Measurements from ENCODE around the gene ADORA1. TPM values are rescaled to one million over a fixed set of nuclear protein-coding genes. Genes with fewer than 3 reads are reported as not detected.

The ADORA1 gene
- polyA plus RNA-seq, 3 donors = 0.13 to 1.1 TPM; not detected in 1

GRCh38 chr1:203200916-203201315 lies 73.4 kb downstream of the ADORA1 start:
- peaks cover 67% of the 10 kb centered on the region for H3K4me1 Mint-ChIP-seq
- H3K9ac ChIP-seq (ENCODE audit: insufficient read depth, low read length, poor library complexity, severe bottlenecking) = no peak overlapping the region
- 0% methylated on average over 1 of the region's 1 CpG for WGBS (ENCODE audit: insufficient coverage)
- H3K9me3 ChIP-seq (replicated peaks in 1 of 2; ENCODE audit: control insufficient read depth in 1 of 2, insufficient read depth in 1 of 2, low read length in 2 of 2) = peaks cover 0 to 3% of the 10 kb centered on the region in 2 donors
- no peak for TF ChIP-seq CTCF (IDR thresholded peaks at IDR 0.05)
- peaks cover 47 to 48% of the 10 kb centered on the region in 2 donors for H3K4me1 ChIP-seq (ENCODE audit: control insufficient read depth in 1 of 2, insufficient read depth in 2 of 2, low read length in 2 of 2)
- H3K4me3 Mint-ChIP-seq = peak overlapping the region in 1 of 2 donors; percentile 57
- peaks cover 2 to 6% (median 5%) of the 10 kb centered on the region in 3 donors for H3K27me3 Mint-ChIP-seq (ENCODE audit: low read depth in 3 of 3)
- no peak for DNase-seq
- H3K4me3 ChIP-seq (replicated peaks in 1 of 3; ENCODE audit: low read depth in 2 of 3, low read length in 3 of 3) = no peak overlapping the region
- intact Hi-C loops (cut with micrococcal nuclease) = no loop called here
- H3K36me3 Mint-ChIP-seq = peaks cover 0 to 10% of the 10 kb centered on the region in 2 donors
- H3K9me3 Mint-ChIP-seq = peaks cover 0 to 9% (median 3%) of the 10 kb centered on the region in 7 donors
- no peak overlapping the region for H2AFZ ChIP-seq (ENCODE audit: insufficient read depth, low read depth, low read length, poor library complexity, severe bottlenecking)
- H3K79me2 ChIP-seq (ENCODE audit: insufficient read depth, low read length) = no peaks in the 10 kb centered on the region
- no peaks in the 10 kb centered on the region for H3K27me3 ChIP-seq (ENCODE audit: control insufficient read depth in 2 of 2, insufficient read depth in 2 of 2, low read length in 2 of 2)
- no peak overlapping the region for H3K27ac ChIP-seq (ENCODE audit: low read depth in 1 of 2, low read length in 2 of 2)
- H4K20me1 ChIP-seq (ENCODE audit: insufficient read depth, low read length) = no peaks in the 10 kb centered on the region
- peak overlapping the region in 6 of 7 donors; percentile 33 to 84 (median 57) for H3K27ac Mint-ChIP-seq
- H3K4me2 ChIP-seq (replicated peaks; ENCODE audit: extremely low read depth, low read length, poor library complexity, severe bottlenecking) = peak overlapping the region; percentile 6
- no peaks in the 10 kb centered on the region for H3K36me3 ChIP-seq (replicated peaks in 1 of 2; ENCODE audit: control insufficient read depth in 1 of 2, insufficient read depth in 2 of 2, low read length in 2 of 2)

- Histone ChIP-seq H3K36me3 (replicated peaks in 1 of 2; ENCODE audit: control insufficient read depth in 1 of 2, insufficient read depth in 2 of 2, low read length in 2 of 2) (no peaks in the 10 kb centered on the region), H3K27me3 (ENCODE audit: control insufficient read depth in 2 of 2, insufficient read depth in 2 of 2, low read length in 2 of 2) (no peaks in the 10 kb centered on the region), H3K9me3 (replicated peaks in 1 of 2; ENCODE audit: control insufficient read depth in 1 of 2, insufficient read depth in 1 of 2, low read length in 2 of 2) (peaks cover 0 to 3% of the 10 kb centered on the region in 2 donors), H3K4me2 (replicated peaks; ENCODE audit: extremely low read depth, low read length, poor library complexity, severe bottlenecking) (no peak overlapping the region), H3K79me2 (ENCODE audit: insufficient read depth, low read length) (no peaks in the 10 kb centered on the region), H3K27ac (ENCODE audit: low read depth in 1 of 2, low read length in 2 of 2) (no peak overlapping the region), H3K9ac (ENCODE audit: insufficient read depth, low read length, poor library complexity, severe bottlenecking) (no peak overlapping the region), H4K20me1 (ENCODE audit: insufficient read depth, low read length) (no peaks in the 10 kb centered on the region), H3K4me3 (replicated peaks in 1 of 3; ENCODE audit: low read depth in 2 of 3, low read length in 3 of 3) (peak overlapping the region in 1 of 3 experiments; percentile 57), H3K4me1 (ENCODE audit: control insufficient read depth in 1 of 2, insufficient read depth in 2 of 2, low read length in 2 of 2) (peaks cover 53 to 55% of the 10 kb centered on the region in 2 donors), H2AFZ (ENCODE audit: insufficient read depth, low read depth, low read length, poor library complexity, severe bottlenecking) (no peak overlapping the region)
- no peak for TF ChIP-seq CTCF (IDR thresholded peaks at IDR 0.05)
- peaks cover 0 to 9% of the 10 kb centered on the region in 2 donors for H3K36me3 Mint-ChIP-seq
- WGBS (ENCODE audit: insufficient coverage) = 78% methylated on average over 7 of the region's 10 CpGs
- H3K4me3 Mint-ChIP-seq = no peak overlapping the region
- H3K4me1 Mint-ChIP-seq = peaks cover 70% of the 10 kb centered on the region
- H3K9me3 Mint-ChIP-seq = peaks cover 0 to 9% (median 3%) of the 10 kb centered on the region in 7 donors
- peaks cover 2 to 6% (median 4%) of the 10 kb centered on the region in 3 donors for H3K27me3 Mint-ChIP-seq (ENCODE audit: low read depth in 3 of 3)
- intact Hi-C loops (cut with micrococcal nuclease) = no loop called here
- H3K27ac Mint-ChIP-seq = peak overlapping the region in 6 of 7 donors; percentile 79 to 96 (median 88)
- DNase-seq = no peak
These were observed 74.1 kb downstream of the ADORA1 start for GRCh38 chr1:203201516-203202205.

All from CD14-positive monocyte (primary cell).